ENCODE measurements around the gene VNN1.

- TF ChIP-seq POLR2A (IDR thresholded peaks at IDR 0.05; ENCODE audit: borderline replicate concordance, extremely low read depth, insufficient read depth, insufficient read length) (no peak), SRF (IDR thresholded peaks at IDR 0.05; ENCODE audit: low read depth) (no peak), CTCF (IDR thresholded peaks at IDR 0.05 in 2 of 3, conservative IDR thresholded peaks at IDR 0.05 in 1 of 3; ENCODE audit: borderline replicate concordance in 1 of 3, insufficient read depth in 1 of 3, low read depth in 2 of 3, low read length in 2 of 3) (no peak), FOSL1 (IDR thresholded peaks at IDR 0.05; ENCODE audit: low read depth) (no peak), YY1 (IDR thresholded peaks at IDR 0.05; ENCODE audit: extremely low read depth, insufficient replicate concordance, low read depth, low read length) (no peak), ZNF274 (IDR thresholded peaks at IDR 0.05; ENCODE audit: low read depth, low read length) (no peak), POLR2AphosphoS5 (IDR thresholded peaks at IDR 0.05; ENCODE audit: low read depth, low read length) (no peak), JUND (IDR thresholded peaks at IDR 0.05) (no peak), EZH2phosphoT487 (IDR thresholded peaks at IDR 0.05; ENCODE audit: borderline replicate concordance) (no peak), REST (IDR thresholded peaks at IDR 0.05; ENCODE audit: low read depth) (no peak), TCF7L2 (IDR thresholded peaks at IDR 0.05; ENCODE audit: borderline replicate concordance, extremely low read depth, insufficient read depth, insufficient read length) (no peak)
- TF ChIP-seq, protein P1, sequence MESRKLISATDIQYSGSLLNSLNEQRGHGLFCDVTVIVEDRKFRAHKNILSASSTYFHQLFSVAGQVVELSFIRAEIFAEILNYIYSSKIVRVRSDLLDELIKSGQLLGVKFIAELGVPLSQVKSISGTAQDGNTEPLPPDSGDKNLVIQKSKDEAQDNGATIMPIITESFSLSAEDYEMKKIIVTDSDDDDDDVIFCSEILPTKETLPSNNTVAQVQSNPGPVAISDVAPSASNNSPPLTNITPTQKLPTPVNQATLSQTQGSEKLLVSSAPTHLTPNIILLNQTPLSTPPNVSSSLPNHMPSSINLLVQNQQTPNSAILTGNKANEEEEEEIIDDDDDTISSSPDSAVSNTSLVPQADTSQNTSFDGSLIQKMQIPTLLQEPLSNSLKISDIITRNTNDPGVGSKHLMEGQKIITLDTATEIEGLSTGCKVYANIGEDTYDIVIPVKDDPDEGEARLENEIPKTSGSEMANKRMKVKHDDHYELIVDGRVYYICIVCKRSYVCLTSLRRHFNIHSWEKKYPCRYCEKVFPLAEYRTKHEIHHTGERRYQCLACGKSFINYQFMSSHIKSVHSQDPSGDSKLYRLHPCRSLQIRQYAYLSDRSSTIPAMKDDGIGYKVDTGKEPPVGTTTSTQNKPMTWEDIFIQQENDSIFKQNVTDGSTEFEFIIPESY (IDR thresholded peaks at IDR 0.05; ENCODE audit: extremely low read depth, insufficient replicate concordance, low read length): no peak
These were observed 29.6 kb downstream of the VNN1 start for GRCh38 chr6:132684272-132684671.

Measured in HCT116 (cell line).